GM19438 (cell line): ENCODE data around the gene KIRREL3.

ENCODE experiments used
- ATAC-seq: cut with Tn5 transposase; IDR thresholded peaks from one replicate; pipeline ENCODE4 v1.9.1; 2021; ENCODE audit warnings: low read depth; ENCODE audit not compliant: unreplicated experiment

The KIRREL3 gene

DNA sequence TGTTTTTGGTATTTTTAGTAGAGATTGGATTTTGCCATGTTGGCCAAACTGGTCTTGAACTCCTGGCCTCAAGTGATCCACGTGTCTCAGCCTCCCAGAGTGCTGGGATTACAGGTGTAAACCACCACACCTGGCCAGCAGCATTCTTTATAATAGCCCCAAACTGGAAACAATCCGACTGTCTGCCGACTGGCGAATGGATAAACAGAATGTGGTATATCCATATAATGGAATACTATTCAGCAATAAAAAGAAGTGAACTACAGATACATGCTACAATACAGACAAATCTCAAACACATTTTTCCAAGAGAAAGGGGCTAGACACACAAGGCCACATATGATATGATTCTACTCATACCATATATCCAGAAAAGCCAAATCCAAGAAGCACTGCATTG is 493.8 kb downstream of the KIRREL3 start:
- ATAC-seq, result no peak

DNA sequence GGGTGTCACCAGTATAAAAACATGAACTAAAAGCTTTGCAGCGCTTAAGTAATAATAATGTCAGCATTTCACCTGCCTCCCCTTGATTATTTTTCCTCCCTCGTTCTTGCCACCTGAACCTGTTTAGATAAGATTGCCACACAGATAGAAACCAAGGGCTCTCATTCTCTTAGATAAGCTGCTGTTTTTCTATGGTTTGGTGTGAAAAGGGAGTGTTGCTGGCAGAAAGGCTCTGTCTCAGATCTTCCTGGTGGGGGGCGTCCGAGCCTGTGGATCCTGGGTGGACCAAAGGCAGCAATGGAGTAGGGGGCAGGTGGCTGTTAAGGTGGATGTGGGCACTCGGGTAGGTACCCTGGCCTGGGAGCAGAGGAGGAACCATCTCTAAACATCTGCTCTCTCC is 497.6 kb downstream of the KIRREL3 start:
- ATAC-seq, result no peak

DNA sequence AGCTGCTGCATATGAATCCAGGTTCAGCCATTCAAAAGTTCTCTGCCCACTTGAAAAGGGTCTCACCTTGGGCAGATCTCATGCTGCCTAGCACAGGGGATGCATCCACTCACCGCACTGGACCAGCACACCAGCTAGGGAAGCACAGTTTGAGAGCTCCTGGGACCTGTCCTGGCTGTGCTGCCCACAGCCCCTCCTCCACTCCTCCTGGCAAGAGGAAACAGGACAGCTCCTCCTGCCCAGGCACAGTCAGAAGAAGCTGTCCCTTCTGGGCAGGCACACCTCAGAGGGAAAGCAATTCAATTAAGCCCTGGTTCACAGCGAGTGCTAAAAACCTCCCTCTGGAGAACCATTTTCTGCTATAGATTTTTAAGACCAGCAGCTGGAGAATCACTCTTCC is 498.4 kb downstream of the KIRREL3 start:
- no peak for ATAC-seq

DNA sequence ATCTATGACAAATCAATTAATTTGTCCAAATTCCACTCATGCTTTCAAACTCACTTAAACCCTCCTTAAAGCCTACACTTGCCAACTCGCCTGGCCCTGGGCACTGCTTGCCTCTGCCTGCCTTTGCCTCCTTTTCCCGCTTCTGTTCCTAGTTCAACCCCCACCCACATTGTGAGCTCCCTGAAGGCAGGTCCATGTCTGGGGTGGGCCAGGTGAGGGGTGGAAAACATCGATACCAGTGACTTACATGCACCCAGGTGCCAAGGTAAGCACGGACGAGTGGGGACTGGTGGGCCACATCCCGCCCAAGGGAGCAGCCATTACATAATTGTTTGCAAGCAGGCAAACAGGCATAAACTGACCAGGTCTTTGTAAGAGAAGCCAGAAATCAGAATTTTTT is 498.9 kb downstream of the KIRREL3 start:
- ATAC-seq, result no peak

DNA sequence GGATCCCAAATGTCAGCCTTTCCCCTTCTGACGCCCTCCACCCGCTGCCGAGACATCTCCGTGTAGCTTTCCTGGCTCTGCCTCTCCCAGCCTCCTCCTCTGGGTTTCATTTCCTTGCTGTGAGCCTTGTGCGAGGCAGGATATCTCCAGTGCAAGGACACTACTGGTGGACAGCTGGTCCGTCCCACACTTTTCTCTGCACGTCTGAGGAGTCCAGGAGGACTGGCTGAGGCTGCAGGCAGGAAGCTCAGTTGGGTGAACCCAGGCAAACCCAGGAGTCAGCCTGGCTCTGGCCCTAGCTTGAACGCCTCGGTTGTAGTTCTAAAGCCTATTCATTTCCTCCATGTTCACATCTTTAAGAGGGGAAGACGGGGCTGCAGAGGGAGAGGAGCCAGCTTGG is 499.6 kb downstream of the KIRREL3 start:
- no peak for ATAC-seq

DNA sequence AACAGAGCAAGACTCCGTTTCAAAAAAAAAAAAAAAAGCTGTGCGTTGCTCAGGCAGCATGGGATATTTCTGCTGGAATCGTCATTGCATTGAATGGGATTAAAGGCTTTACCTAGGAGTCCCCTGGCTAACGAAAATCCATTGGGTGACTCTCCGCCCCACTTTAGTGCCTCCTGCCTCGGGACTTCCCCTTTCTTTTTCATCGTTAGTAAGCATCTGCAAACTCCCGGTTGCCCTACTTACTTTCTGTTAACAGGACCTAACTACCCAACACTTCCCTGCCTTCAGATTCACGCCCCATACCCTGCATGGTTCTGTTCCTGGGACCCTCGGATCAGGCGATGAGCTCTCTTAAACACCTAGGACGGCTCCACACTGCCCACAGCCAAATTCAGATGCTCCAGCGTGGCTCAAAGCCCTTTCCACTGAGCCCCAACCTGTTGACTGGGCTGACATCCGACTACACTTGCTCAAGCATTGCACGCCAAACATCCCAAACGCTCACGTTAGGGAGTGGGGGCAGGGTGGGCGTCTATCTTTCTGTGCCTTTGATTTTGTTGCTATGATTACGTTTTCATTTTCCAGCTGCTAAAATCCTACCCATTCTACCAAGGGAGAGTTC is 501.3 kb downstream of the KIRREL3 start:
- ATAC-seq, result no peak

DNA sequence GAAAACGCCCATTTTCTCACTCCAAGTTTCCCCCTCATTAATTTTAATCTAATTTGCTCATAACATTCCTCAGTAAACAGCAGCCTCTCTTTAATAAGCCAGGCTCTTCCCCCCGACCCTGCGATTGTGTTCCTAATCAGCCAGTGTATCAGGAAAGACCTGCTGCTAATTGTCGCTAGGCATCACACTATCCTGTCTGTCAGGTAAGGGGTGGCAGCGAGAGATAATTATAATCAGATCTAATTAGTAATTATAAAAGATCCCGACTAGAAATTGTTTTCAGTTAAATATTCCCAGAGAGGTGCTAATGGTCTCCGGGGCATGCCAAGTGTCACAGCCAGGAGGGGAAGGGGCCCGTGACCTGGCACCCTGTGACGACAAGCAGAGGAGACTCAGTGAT is 502.3 kb downstream of the KIRREL3 start:
- ATAC-seq, result no peak

DNA sequence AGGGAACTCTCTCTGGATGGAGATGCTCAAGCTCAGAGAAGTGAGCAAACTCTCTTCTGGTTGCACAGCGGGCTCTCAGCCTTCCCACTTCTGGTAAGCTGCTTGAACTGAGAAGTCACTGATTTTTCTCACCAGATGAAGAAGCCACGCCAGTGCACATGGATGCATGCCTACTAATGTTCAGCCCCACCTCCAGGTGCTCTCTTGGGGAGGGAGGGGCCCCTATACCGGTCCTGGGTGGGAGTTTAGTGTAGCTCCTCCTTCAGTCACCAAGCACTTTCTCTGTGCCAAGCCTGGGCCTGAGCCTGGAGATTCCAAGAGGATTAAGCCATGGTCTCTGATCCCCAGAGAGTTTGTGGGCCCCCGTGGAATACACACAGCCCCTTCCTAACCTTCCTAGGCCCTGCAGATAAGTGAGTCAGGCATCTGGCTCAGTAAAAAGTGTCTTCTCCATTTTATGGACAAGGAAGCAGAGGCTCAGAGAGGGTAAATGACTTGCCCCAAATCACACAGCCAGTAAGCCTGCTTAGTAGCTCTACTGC is 502.9 kb downstream of the KIRREL3 start:
- ATAC-seq, result no peak

DNA sequence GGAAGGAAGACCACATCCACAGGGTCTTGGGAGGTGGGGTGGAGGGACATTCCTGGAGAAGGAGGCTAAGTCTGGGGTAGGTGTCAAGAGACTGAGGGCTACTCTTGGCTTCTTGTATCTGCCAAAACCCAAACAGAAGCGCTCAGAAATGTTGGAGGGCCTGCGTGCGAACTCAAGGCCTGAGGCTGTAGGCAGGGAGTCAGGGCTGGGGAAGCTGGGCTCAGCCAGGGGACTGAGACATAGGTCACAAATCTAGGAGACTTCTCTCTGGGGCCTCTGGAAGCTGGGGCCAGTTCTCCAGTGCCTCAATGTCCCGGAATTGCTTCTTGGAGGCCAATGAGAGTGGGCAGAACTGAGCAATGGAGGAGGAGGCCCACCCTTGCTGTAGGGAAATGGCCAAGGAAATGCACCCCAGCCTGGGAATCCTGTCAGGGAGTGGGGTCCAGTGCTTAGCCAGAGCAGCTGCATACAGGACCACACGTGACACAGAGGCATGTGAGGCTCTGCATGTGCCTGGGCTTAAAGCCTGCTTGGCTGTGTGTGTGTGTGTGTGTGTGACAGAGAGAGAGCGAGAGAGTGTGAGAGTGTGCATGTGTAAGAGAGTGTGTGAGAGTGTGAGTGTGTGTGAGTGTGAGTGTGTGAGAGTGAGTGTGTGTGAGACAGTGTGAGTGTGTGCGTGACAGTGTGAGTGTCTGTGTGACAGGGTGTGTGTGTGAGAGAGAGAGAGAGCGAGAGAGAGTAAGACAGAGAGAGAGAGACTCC is 503.8 kb downstream of the KIRREL3 start:
- no peak for ATAC-seq

DNA sequence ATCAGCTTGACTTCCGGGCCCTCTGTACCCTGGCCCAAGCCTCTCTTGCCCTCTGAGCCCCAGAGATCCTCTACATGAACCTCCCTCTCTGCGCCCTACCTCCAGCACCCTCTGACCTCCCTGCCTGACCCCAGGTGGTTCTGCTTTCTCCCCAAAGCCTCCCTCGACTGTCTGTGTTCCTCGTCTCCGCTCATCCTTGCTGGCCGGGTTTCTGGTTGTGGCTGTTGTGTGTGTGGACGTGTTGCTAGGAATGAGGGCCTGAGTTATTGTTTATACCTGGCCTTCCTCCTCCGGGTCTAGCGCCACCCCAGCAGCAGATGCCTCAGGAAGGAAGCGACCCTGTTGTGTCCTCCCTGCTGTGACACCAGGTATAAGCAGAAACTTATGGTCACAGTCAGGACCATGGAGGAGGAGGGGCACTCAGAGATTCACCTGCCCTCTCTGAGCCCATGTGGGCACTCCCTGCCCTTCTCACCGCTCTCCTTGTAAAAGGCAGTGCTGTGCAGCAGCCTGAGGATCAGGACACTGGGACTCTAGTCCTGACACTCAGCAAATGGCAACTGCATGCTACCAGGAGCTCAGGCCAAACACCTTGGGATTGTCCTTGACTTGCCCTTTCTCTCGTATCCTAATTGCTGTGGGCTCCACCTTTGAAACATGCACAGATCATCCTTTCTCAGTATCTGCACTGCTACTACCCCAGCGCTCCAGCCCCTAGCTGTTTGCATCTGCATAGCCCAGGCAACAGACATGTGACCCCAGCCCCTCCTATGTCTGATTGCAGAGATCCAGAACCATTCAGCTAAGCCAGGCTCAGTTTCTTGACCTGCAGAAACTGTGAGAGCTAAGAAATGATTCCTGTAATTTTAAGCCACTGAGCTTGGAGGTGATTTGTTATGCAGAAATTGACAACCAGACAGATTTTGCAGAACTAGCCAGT is 505.0 kb downstream of the KIRREL3 start:
- no peak for ATAC-seq

DNA sequence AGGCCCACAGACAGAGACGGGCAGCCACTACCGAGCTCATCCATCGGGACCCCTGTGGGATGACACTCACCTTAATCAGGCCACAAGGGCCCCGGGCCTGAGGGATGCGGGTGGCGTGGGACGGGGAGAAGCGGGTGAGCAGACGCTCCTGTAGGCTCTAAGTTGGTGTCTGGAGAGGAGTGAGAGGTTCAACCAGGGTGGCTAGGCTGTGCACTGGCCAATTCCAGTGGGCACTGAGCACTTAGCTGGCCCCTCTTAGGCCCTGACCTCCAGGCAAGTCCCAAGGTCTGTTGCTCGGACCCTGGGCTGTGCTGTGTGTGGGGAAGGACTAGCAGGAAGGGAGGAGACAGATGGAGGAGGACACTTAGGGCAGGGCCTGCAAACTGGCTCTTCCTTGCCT is 505.7 kb downstream of the KIRREL3 start:
- no peak for ATAC-seq

DNA sequence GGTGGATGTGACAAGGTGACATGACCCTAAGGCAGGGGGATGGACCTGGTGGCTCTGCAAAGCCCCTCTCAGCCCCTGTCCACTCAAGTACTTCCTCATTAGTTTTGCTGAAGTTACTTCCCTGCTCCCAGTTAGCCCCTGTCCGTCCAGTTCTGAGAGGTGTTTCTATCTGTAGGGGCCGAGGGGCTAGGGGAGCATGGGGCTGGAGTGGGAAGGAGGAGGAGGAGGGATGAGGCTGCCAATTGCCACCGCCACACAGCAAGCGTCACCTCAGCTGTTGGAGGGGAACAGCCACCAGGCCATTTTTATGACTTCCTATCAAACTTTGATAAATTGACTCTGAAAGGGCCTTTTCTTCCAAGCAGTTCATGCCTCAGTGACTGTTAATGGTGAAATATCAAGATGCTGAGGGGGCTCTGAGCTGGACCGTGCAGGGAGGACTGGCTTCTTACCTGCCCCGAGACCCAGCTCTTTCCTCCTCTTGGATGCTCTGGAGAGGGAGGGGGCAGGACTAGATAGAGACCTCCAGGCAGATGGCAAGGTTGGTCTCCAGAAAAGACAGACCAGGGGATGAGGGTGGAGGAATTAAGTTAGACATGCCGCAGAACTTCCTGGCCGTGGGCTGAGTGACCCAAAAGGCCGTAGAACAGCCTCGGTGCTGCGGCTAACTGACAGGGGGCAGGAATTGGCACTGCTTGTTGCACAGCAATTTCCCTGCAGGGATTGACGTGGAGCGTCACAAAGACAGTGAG is 508.1 kb downstream of the KIRREL3 start:
- no peak for ATAC-seq

DNA sequence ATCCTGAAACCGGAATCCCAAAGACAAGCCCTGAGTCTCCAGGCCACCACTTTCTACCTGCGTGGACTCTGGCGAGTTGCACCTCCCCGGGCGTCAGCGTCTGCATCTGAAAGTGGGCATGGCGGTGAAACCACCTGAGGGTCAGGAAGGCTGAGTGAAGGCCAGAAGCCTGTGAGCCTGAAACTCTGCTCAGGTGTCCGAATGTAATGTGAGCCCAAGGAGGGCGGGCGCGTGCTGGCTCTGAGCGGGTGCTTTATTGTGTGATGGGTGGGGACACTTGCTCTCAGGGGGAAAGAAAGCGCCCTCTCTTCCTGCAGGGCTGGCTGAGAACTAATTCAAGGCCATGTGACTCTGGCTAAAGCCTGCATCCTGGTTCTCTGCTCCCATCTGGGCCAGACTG is 509.5 kb downstream of the KIRREL3 start:
- ATAC-seq, result no peak

DNA sequence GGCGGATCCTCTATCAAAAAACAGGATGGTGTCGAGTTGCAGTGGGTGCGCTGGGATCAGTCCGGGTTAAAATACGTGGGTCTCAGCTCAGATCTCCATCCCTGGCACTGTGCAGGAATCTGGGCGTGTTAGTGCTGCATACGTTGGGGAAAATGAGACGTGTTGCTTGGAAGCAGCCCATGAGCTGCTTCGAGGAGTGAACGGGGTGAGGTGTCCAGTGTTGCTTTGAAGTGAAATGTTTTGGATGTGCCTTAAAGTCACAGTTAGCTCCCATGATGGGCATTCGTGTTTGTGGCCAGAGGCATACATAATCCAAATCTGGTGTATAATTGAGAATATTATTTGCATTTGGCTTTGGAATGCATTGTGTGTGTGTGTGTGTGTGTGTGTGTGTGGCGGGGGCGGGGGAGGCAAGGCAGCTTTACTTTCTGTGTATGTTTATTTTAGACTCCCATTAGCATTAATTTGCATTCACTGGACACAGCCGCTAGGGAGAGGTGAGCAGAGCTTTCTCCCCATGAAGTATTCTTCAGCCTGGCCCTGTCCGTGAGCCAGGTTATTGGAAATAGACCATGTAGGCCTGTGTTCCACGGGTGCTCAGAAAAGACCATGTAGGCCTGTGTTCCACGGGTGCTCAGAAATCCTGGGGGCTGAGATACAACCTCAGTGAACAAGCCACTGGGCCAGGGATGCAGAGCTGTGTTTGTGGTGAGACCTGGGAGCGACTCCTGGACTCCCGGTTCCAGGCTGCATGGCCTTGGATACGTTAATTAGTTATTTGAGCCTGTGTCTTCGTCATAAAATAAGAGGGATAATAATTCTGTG is 510.5 kb downstream of the KIRREL3 start:
- no peak for ATAC-seq

DNA sequence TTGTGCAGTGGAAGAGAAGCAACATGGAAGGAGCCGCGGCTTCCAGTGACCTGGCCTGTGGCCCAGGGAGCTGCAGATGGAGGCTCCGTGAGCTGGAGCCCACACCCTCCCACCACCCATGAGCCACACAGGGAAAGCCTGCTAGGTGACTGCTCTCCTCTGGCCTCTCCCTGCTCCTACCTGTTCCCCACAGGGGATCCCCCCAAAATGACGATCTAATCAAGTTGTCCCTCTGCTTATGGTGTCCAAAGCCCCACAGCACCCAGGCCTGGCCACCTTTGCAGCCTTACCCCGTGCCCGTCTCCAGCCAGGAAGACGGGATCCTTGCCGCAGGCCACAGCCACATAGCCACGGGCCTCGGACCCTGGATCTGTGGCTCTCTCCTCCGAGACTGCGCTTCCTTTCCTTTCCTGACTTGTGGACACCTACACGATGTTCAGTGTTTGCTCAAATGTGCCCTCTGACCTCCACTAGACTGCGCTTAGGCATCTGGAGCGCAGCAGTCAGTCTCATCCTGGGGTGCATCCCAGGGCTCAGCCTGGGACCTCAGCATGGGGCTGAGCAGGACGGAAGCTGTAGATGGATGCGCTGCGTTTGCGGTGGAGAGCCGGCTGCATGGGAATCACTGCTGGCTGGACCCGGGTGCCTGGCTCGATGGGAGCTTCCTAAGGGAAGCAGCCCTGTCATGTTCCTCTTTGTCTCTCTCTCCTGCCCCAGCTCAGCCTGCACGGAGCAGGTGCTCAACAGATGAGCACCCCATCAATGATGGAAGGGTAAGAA is 511.8 kb downstream of the KIRREL3 start:
- no peak for ATAC-seq

DNA sequence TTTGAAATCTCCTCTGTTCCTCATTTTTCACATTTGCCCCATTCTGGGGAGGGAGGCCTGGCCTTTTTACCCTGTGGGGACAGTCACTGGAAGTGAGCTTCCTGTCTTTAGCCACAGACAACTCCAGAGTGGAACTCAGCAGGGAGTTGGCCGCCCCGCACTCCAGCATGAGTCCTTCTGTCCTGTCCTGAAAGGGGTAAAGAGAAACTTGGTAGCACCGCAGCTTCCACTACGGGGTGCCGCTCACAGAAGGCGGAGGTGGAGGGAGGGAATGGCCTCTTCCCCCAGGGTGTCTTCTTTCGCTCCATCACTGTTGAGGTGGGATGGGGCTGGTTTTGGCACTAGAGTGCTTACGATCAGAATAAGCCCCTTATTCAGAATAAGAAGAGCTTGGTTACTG is 512.9 kb downstream of the KIRREL3 start:
- no peak for ATAC-seq

DNA sequence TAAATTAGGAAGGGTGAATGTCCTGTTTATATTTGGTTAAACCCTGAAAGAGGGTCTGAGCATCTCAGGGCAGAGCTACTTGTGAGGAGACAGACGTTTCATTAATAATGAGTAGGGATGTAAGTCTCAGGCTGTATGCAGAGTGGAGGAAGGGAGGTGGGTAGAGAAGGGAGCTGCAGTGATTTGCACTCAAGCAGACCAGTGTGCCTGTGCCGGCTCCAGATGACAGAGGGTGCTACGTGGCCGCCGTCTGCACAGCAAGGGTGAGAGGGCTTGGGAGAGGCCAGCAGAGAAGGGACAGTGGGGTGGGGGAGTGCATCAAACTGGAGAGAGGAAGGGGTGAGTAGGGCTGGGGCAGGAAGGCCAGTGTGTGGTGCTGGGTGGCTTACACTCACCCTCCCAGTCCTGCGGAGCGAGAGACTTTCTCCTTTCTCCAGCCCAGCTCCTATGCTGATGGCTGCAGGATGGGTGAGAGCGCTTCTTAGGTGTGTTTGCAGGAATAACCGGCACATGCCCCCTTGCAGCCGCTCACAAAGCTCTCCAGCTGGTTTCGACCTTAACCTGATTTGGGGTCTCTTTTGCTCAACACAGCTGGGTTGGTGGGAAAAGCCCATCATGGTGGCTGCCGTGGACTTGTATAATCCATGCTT is 514.5 kb downstream of the KIRREL3 start:
- ATAC-seq, result no peak
